ENCODE measurements around the gene IGLL5.

DNA sequence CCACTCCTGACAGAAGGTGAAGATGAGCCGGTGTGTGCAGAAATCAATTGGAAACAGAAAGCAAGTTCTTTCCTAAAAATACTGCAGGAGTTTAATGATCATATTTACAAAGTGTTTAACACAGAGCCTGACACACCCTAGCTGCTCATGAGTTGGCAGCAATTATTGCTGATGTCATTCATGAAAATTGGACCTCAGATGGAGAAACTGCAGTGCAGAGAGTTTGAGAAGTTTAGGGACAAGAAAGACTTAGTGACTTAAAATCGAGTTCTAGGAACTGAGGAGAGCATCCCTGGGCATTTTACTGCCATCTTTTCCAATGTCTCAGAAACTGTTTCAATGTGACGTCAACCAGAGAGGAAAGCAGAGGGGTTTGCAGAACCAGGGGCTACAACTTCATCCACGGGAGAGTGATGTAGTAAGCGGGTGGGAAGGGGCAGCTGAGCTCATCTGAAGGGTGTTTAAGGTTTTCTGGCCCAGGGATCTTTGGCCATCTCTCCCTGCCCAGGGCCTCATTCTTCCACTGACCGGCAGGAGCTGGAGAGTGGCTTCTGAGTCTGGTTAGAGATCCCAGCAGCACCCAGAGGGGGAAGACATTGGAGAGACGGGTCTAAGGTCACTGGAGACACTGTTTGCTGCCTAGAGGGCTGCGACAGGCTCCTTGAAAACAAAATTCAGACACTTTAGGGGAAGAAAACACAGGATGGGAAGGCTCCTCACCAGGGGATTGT is 21.1 kb upstream of the IGLL5 start:
- no peak for TF ChIP-seq EZH2phosphoT487 (IDR thresholded peaks at IDR 0.05; ENCODE audit: borderline replicate concordance, low read depth)
- no peak for TF ChIP-seq FOXJ3 (CRISPR knock-in tag; IDR thresholded peaks at IDR 0.05)
- TF ChIP-seq, protein P1, sequence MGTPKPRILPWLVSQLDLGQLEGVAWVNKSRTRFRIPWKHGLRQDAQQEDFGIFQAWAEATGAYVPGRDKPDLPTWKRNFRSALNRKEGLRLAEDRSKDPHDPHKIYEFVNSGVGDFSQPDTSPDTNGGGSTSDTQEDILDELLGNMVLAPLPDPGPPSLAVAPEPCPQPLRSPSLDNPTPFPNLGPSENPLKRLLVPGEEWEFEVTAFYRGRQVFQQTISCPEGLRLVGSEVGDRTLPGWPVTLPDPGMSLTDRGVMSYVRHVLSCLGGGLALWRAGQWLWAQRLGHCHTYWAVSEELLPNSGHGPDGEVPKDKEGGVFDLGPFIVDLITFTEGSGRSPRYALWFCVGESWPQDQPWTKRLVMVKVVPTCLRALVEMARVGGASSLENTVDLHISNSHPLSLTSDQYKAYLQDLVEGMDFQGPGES (IDR thresholded peaks at IDR 0.05; ENCODE audit: low read depth, low read length): no peak

All from SK-N-SH (cell line).